Measurements from ENCODE around the gene SEMA6C.
"Not testable (repeated sequence)": the region's sequence is repeated elsewhere in the genome, so short reads cannot be mapped to it uniquely, and the experiment has no call there.

The SEMA6C gene

DNA sequence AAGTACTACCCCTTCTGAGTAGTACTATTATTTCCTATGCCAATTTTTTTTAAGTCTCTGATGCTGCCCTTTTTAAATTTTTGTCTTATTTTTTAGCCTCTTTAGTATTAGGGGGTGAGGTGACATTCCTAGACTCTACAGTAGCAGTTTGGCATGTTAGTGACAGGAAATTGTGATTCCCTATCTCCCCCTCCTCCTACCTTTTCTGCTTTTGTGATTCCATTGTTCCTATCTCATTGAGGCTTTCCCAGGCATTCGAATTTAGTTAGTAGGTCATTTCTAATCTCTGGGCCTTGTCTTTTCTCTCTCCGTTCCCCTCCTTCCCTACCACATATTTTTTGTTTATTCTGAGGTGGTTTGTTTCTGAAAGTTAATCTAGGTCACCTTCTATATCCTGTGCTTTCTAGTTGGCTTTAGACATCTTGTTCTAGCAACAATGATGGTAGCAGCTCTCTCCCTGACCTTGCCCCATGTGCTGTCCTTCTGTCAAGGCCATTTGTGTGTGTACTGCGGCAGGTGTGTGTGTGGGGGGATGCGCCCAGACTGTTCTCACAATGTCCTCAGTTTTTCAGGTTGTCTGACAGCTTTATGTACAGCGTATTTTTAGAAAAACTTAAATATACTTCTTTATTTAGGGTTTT, 21.5 kb downstream of the SEMA6C start:
- DNase-seq (ENCODE audit: low read depth), result no peak

DNA sequence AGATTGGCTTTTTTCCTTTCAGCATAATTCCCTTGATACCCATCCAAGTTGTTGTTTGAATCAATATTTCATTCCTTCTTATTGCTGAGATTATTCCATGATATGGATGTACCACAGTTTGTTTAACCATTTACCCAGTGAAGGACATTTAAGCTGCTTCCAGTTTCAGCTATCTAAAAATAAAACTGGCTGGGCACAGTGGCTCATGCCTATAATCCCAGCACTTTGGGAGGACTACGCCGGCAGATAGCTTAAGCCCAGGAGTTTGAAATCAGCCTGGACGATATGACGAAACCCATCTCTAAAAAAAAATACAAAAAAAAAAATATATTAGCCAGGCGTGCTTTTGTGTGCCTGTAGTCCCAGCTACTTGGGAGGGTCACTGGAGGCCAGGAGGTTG, 32.6 kb downstream of the SEMA6C start:
- no peak for DNase-seq (ENCODE audit: low read depth)

DNA sequence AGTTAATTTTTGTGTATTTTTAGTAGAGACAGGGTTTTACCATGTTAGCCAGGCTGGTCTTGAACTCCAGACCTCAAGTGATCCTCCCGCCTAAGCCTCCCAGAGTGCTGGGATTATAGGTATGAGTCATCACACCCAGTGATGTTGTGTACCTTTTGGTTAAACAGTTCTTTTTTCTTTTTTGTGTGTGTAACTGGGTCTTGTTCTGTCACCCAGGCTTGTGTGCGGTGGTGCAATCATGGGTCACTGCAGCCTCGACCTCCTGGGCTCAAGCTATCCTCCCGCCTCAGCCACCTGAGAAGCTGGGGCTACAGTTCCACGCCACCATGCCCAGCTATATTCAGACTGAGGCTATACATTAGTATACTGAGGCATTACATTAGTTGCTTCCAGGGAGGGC, 38.1 kb downstream of the SEMA6C start:
- no peak for DNase-seq (ENCODE audit: low read depth)

DNA sequence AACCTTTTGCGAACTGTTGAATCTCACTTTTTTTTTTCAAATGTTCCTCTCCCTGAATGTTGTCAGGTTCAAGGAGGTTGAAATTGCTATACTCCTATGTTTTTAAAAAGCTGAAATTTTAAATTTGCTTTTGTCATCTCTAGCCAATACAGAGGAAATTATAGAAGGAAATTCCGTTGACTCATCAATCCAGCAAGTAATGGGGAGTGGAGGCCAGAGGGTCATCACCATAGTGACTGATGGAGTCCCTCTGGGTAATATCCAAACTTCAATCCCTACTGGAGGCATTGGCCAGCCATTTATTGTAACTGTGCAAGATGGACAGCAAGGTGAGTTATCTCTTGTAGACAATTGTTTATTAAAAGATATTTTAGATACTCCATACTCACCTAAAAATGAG, 39.5 kb downstream of the SEMA6C start:
- no peak for DNase-seq (ENCODE audit: low read depth)

DNA sequence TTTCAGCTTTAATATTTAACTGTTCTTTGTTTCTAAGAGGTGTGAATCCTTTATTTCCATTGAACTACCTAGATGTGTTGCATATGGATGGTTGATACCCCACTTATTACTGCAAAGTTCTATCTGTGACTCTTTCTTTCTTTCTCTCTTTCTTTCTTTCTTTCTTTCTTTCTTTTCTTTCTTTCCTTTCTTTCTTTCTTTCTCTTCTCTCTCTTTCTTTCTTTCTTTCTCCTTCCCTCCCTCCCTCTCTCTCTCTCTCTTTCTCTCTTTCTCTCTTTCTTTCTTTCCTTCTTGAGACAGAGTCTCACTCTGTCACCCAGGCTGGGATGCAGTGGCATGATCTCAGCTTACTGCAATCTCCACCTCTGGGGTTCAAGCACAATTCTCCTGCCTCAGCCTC, 41.8 kb downstream of the SEMA6C start:
- DNase-seq (ENCODE audit: low read depth), result no peak

DNA sequence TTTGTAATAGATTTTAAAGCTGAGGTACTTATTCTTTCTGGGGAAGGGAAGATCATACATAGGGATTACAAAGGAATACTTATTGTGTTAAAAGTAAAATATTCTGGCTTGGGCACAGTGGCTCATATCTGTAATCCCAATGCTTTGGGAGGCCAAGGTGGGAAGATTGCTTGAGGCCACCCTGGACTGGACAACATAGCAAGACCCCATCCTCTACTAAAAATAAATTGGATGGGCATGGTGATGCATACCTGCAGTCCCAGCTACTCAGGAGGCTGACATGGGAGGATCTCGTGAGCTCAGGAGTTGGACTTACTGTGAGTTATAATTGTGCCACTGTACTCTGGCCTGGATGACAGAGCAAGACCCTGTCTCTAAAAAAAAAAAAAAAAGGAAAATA, 48.3 kb downstream of the SEMA6C start:
- no peak for DNase-seq (ENCODE audit: low read depth)

DNA sequence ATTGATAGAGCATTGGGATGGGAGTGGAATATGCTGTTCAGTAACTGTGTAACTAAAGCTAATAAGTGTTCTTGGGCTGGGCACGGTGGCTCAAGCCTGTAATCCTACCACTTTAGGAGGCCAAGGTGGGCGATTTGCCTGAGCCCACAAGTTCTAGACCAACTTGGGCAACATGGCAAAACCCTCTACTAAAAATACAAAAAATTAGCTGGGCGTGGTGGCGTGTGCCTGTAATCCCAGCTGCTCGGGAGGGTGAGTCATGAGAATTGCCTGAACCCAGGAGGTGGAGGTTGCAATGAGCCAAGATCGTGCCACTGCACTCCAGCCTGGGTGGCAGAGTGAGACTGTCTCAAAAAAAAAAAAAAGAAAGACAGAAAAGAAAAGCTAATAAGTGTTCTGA, 49.0 kb downstream of the SEMA6C start:
- not testable (repeated sequence) for DNase-seq (ENCODE audit: low read depth)

DNA sequence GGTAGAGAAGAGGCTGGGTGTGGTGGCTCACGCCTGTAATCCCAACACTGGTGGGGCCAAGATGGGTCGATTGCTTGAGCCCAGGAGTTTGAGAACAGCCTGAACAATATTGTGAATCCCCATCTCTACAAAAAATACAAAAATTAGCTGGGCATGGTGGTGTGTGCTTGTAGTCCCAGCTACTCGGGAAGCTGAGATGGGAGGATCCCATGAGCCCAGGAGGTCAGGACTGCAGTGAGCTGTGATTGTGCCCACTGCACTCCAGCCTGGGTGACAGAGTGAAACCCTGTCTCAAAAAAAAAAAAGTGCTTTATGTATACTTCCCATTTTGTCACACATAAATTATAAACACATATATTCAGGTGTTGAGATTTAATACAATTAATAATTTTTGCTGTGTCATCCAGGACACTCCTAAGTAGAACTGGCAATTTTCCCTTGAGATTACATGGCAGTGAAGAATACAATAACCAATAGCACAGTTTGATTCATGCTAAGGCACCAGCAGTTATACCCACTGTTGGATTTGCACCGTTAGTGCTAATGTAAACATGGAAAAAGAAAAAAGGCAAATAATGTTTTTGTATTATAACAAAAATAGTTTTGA, 60.4 kb downstream of the SEMA6C start:
- DNase-seq (ENCODE audit: low read depth), result no peak

All from activated T-cell treated with anti-CD3 and anti-CD28 coated beads for 48 hours (primary cell).